Ishikawa (cell line): ENCODE results near the gene NAPA.

Experiments
- CREB1 ChIP-seq: IDR thresholded peaks from 2 replicates; pipeline ENCODE4 v1.6.1; 2012; ENCODE audit warnings: low read depth
- EP300 ChIP-seq: IDR thresholded peaks from 2 replicates; pipeline ENCODE4 v1.6.1; 2012; ENCODE audit warnings: borderline replicate concordance
- MAX ChIP-seq: IDR thresholded peaks from 2 replicates; pipeline ENCODE4 v1.6.1; 2012
- NFIC ChIP-seq: IDR thresholded peaks from 2 replicates; pipeline ENCODE4 v1.6.1; 2012
- RAD21 ChIP-seq: IDR thresholded peaks from 2 replicates; pipeline ENCODE4 v1.6.1; 2012; ENCODE audit warnings: low read depth
- REST ChIP-seq: IDR thresholded peaks from 2 replicates; pipeline ENCODE4 v1.6.1; 2012; ENCODE audit warnings: low read depth, mild to moderate bottlenecking
- YY1 ChIP-seq: IDR thresholded peaks from 2 replicates; pipeline ENCODE4 v1.6.1; 2012; ENCODE audit warnings: low read depth
- ZBTB7A ChIP-seq: IDR thresholded peaks from 2 replicates; pipeline ENCODE4 v1.6.1; 2012; ENCODE audit warnings: low read depth

GRCh38 chr19:47494729-47495128, 20.1 kb downstream of the NAPA start:
- no peak for TF ChIP-seq RAD21
- no peak for TF ChIP-seq ZBTB7A
- TF ChIP-seq CREB1, result no peak
- TF ChIP-seq NFIC, result no peak
- no peak for TF ChIP-seq EP300
- no peak for TF ChIP-seq MAX
- no peak for TF ChIP-seq REST
- TF ChIP-seq YY1, result no peak
